Naive thymus-derived CD4-positive, alpha-beta T cell (primary cell): ENCODE data around the gene RRM2. TPM values are rescaled to one million over a fixed set of nuclear protein-coding genes. Genes with fewer than 3 reads are reported as not detected.

Experiments
- ATAC-seq: fragments of 150-1000 bp; cut with Tn5 transposase; 2 replicates; pipeline ENCODE4 v1.10.0; 2021; ENCODE audit warnings: mild to moderate bottlenecking, moderate library complexity
- CTCF ChIA-PET: fragments of 350-600 bp; sonication (Branson Sonifier 250); formaldehyde crosslinking; loops from one replicate; lab custom pipeline; 2021; ENCODE audit warnings: antibody characterized with exemption; lab: Charles Lee
- POLR2A ChIA-PET: fragments of 350-600 bp; sonication (Branson Sonifier 250); formaldehyde crosslinking; loops from one replicate; lab custom pipeline; 2021; ENCODE audit warnings: antibody characterized with exemption, inconsistent platforms; lab: Charles Lee
- DNase-seq, 9 donors: peaks; one replicate each; pipeline versions ENCODE4 v3.0.0 to v3.0.0-alpha.2; 2020 to 2022; ENCODE audit warnings: mixed read lengths in 1 of 9
- H3K27ac ChIP-seq: one replicate; pipeline ENCODE4 v1.7.0; 2013; ENCODE audit warnings: mild to moderate bottlenecking, low read depth, low read length, moderate library complexity
- H3K27me3 ChIP-seq, 2 donors: one replicate each; pipeline ENCODE4 v1.7.0; 2013; ENCODE audit warnings: low read length in 2 of 2, mild to moderate bottlenecking in 2 of 2, moderate library complexity in 2 of 2; ENCODE audit not compliant: control insufficient read depth in 2 of 2, insufficient read depth in 2 of 2
- H3K36me3 ChIP-seq, 3 experiments: 1 replicate in 2 of 3; 2 replicates in 1 of 3; pipeline ENCODE4 v1.7.0; 2013; ENCODE audit warnings: low read length in 3 of 3, mild to moderate bottlenecking in 3 of 3, moderate library complexity in 1 of 3; ENCODE audit not compliant: insufficient read depth in 3 of 3, control insufficient read depth in 2 of 3
- H3K4me1 ChIP-seq, 2 donors: one replicate each; pipeline ENCODE4 v1.7.0; 2013; ENCODE audit warnings: low read length in 2 of 2, mild to moderate bottlenecking in 2 of 2, moderate library complexity in 1 of 2; ENCODE audit not compliant: control insufficient read depth in 2 of 2, insufficient read depth in 2 of 2
- H3K4me3 ChIP-seq: 2 replicates; pipeline ENCODE4 v1.7.0; 2013; ENCODE audit warnings: mild to moderate bottlenecking, low read length
- H3K9me3 ChIP-seq, 3 experiments: 1 replicate in 2 of 3; 2 replicates in 1 of 3; pipeline ENCODE4 v1.7.0; 2013; ENCODE audit warnings: low read length in 3 of 3; ENCODE audit not compliant: control insufficient read depth in 2 of 3
- H3K27ac Mint-ChIP-seq, 9 donors: one replicate each; pipeline ENCODE4 v1.8.0; 2020 to 2022; ENCODE audit warnings: mixed read lengths in 9 of 9, mild to moderate bottlenecking in 8 of 9, moderate library complexity in 5 of 9, inconsistent platforms in 2 of 9
- H3K27me3 Mint-ChIP-seq, 5 donors: one replicate each; pipeline ENCODE4 v1.8.0; 2021 to 2022; ENCODE audit warnings: mixed read lengths in 5 of 5, mild to moderate bottlenecking in 1 of 5
- H3K36me3 Mint-ChIP-seq, 5 donors: one replicate each; pipeline ENCODE4 v1.8.0; 2020 to 2022; ENCODE audit warnings: mixed read lengths in 5 of 5, mild to moderate bottlenecking in 3 of 5, inconsistent platforms in 1 of 5
- H3K4me1 Mint-ChIP-seq, 7 donors: one replicate each; pipeline ENCODE4 v1.8.0; 2020 to 2022; ENCODE audit warnings: mixed read lengths in 7 of 7, mild to moderate bottlenecking in 3 of 7, inconsistent platforms in 1 of 7
- H3K4me3 Mint-ChIP-seq, 10 donors: one replicate each; pipeline ENCODE4 v1.8.0; 2020 to 2022; ENCODE audit warnings: mild to moderate bottlenecking in 10 of 10, mixed read lengths in 10 of 10, moderate library complexity in 6 of 10, inconsistent platforms in 2 of 10
- H3K9me3 Mint-ChIP-seq, 11 donors: one replicate each; pipeline ENCODE4 v1.8.0; 2020 to 2022; ENCODE audit warnings: mixed read lengths in 11 of 11, mild to moderate bottlenecking in 4 of 11, inconsistent platforms in 1 of 11, moderate library complexity in 1 of 11
- intact Hi-C, 2 donors: fragments of 100-400 bp; cut with micrococcal nuclease; formaldehyde crosslinking; loops; one replicate each; pipeline ENCODE4 v1.15.1; 2023
- polyA plus RNA-seq, 2 donors: library from polyadenylated mRNA; unstranded; fragments of 300-500 nt; fragmentation: Illumina TruSeq; gene quantifications; one replicate each; pipeline ENCODE4 v1.2.3, GENCODE V29; 2021
- total RNA-seq, 6 experiments: library from RNA in 5 of 6; stranded (reverse) in 5 of 6; gene quantifications; 1 replicate in 5 of 6; 2 replicates in 1 of 6; pipeline ENCODE4 v1.2.3 and lab custom pipeline; 2021 to 2026

Gene RRM2
- total and polyA plus RNA-seq, 7 experiments from 2014 or later: 0.13 to 330 (median 0.51) TPM; not detected in 2

- ATAC-seq (no peak), DNase-seq (no peak)
- H3K9me3 ChIP-seq: no peaks in the 10 kb centered on the region
- Mint-ChIP-seq H3K4me1 (peaks cover 0 to 43% (median 0%) of the 10 kb centered on the region in 7 donors), H3K27ac (peak overlapping the region in 1 of 9 donors; percentile 77), H3K36me3 (peaks cover 0 to 31% (median 0%) of the 10 kb centered on the region in 5 donors), H3K4me3 (no peak overlapping the region), H3K27me3 (no peaks in the 10 kb centered on the region), H3K9me3 (no peaks in the 10 kb centered on the region)
- H3K27me3 ChIP-seq: no peaks in the 10 kb centered on the region
- intact Hi-C loops: no loop called here
- H3K4me1 ChIP-seq: no peaks in the 10 kb centered on the region
- no peak overlapping the region for H3K4me3 ChIP-seq
- H3K27ac ChIP-seq: no peak overlapping the region
- ChIA-PET CTCF (interaction anchor here (0.6 kb wide), 1 partner anchor 138 kb away, joined by 3 read pairs; no protein-coding TSS in a partner anchor), POLR2A (no interaction called here)
- no peaks in the 10 kb centered on the region for H3K36me3 ChIP-seq
Measured at GRCh38 chr2:10132596-10132995, 10.1 kb downstream of the RRM2 start.

GRCh38 chr2:10132996-10133647, 10.6 kb downstream of the RRM2 start:
- no peak overlapping the region for H3K27ac ChIP-seq
- Mint-ChIP-seq H3K4me3 (no peak overlapping the region), H3K9me3 (no peaks in the 10 kb centered on the region), H3K36me3 (peaks cover 0 to 30% (median 0%) of the 10 kb centered on the region in 5 donors), H3K27me3 (no peaks in the 10 kb centered on the region), H3K27ac (peak overlapping the region in 1 of 9 donors; percentile 19), H3K4me1 (peaks cover 0 to 39% (median 0%) of the 10 kb centered on the region in 7 donors)
- no peak for ATAC-seq
- intact Hi-C loops: no loop called here
- H3K27me3 ChIP-seq: no peaks in the 10 kb centered on the region
- no peak for DNase-seq
- no peaks in the 10 kb centered on the region for H3K36me3 ChIP-seq
- ChIA-PET CTCF (interaction anchor here (0.5 to 0.9 kb wide), 3 partner anchors 8 to 241 kb away, joined by 3 to 4 read pairs (median 3); no protein-coding TSS in a partner anchor), POLR2A (interaction anchor here (0.6 kb wide), 1 partner anchor 170 kb away, joined by 6 read pairs; no protein-coding TSS in a partner anchor)
- H3K4me3 ChIP-seq: no peak overlapping the region
- H3K9me3 ChIP-seq: no peaks in the 10 kb centered on the region
- H3K4me1 ChIP-seq: no peaks in the 10 kb centered on the region

- POLR2A ChIA-PET: no interaction called here
- H3K4me3 Mint-ChIP-seq: no peak overlapping the region
- H3K9me3 Mint-ChIP-seq: no peaks in the 10 kb centered on the region
- CTCF ChIA-PET: interaction anchor here (0.9 to 1.1 kb wide), 2 partner anchors 190 to 302 kb away, joined by 3 read pairs; no protein-coding TSS in a partner anchor
- H3K27me3 ChIP-seq: no peaks in the 10 kb centered on the region
- H3K36me3 Mint-ChIP-seq: peaks cover 0 to 23% (median 0%) of the 10 kb centered on the region in 5 donors
- no peak for ATAC-seq
- H3K4me3 ChIP-seq: no peak overlapping the region
- intact Hi-C loops: no loop called here
- H3K27ac ChIP-seq: no peak overlapping the region
- DNase-seq: no peak
- peaks cover 3 to 38% (median 4%) of the 10 kb centered on the region in 7 donors for H3K4me1 Mint-ChIP-seq
- peak overlapping the region in 2 of 9 donors; percentile 23 to 26 for H3K27ac Mint-ChIP-seq
- no peaks in the 10 kb centered on the region for H3K4me1 ChIP-seq
- H3K36me3 ChIP-seq: no peaks in the 10 kb centered on the region
- H3K9me3 ChIP-seq: no peaks in the 10 kb centered on the region
- H3K27me3 Mint-ChIP-seq: no peaks in the 10 kb centered on the region
Measured at GRCh38 chr2:10135296-10136089, 13.0 kb downstream of the RRM2 start.

- Histone ChIP-seq H3K4me3 (no peak overlapping the region), H3K9me3 (no peaks in the 10 kb centered on the region), H3K27ac (no peak overlapping the region), H3K36me3 (no peaks in the 10 kb centered on the region), H3K4me1 (peaks cover 0 to 5% of the 10 kb centered on the region in 2 donors), H3K27me3 (no peaks in the 10 kb centered on the region)
- DNase-seq: no peak
- POLR2A ChIA-PET: no interaction called here
- Mint-ChIP-seq H3K36me3 (peaks cover 0 to 22% (median 0%) of the 10 kb centered on the region in 5 donors), H3K4me1 (peaks cover 8 to 38% (median 12%) of the 10 kb centered on the region in 7 donors), H3K27me3 (no peaks in the 10 kb centered on the region), H3K4me3 (no peak overlapping the region), H3K9me3 (no peaks in the 10 kb centered on the region), H3K27ac (peak overlapping the region in 2 of 9 donors; percentile 26 to 62)
- CTCF ChIA-PET: interaction anchor here (1.4 kb wide), 1 partner anchor 10 kb away, joined by 3 read pairs; no protein-coding TSS in a partner anchor
- intact Hi-C loops: no loop called here
- ATAC-seq: no peak
Measured at GRCh38 chr2:10136101-10136934, 13.8 kb downstream of the RRM2 start.

GRCh38 chr2:10137053-10137843, 14.7 kb downstream of the RRM2 start:
- Mint-ChIP-seq H3K27me3 (no peaks in the 10 kb centered on the region), H3K36me3 (peaks cover 0 to 23% (median 0%) of the 10 kb centered on the region in 5 donors), H3K4me3 (no peak overlapping the region), H3K4me1 (peaks cover 16 to 41% (median 21%) of the 10 kb centered on the region in 7 donors), H3K9me3 (no peaks in the 10 kb centered on the region), H3K27ac (peak overlapping the region in 1 of 9 donors; percentile 36)
- ATAC-seq: no peak
- CTCF ChIA-PET: interaction anchor here (1.4 kb wide), 1 partner anchor 11 kb away, joined by 3 read pairs; no protein-coding TSS in a partner anchor
- DNase-seq: no peak
- no peak overlapping the region for H3K27ac ChIP-seq
- POLR2A ChIA-PET: no interaction called here
- no peaks in the 10 kb centered on the region for H3K9me3 ChIP-seq
- peaks cover 0 to 14% of the 10 kb centered on the region in 2 donors for H3K4me1 ChIP-seq
- intact Hi-C loops: no loop called here
- no peak overlapping the region for H3K4me3 ChIP-seq
- no peaks in the 10 kb centered on the region for H3K27me3 ChIP-seq
- no peaks in the 10 kb centered on the region for H3K36me3 ChIP-seq
